Tibial nerve (tissue), 4 donors: Measurements from ENCODE around the gene CHAC2.

Experiments used
- CTCF ChIP-seq, 5 experiments: fragments of 200-600 bp in 3 of 5; fragments of 450-650 bp in 2 of 5; sonication (generic) in 3 of 5; IDR thresholded peaks; one replicate each; pipeline ENCODE4 v1.5.1; 2016 to 2019; ENCODE audit warnings: antibody characterized with exemption in 5 of 5, mild to moderate bottlenecking in 3 of 5, moderate library complexity in 2 of 5
- EP300 ChIP-seq, 2 donors: sonication (generic); formaldehyde crosslinking; IDR thresholded peaks; one replicate each; pipeline ENCODE4 v1.6.1; 2017; ENCODE audit warnings: antibody characterized with exemption in 2 of 2, mild to moderate bottlenecking in 1 of 2
- POLR2A ChIP-seq, 2 donors: fragments of 450-650 bp; IDR thresholded peaks; one replicate each; pipeline ENCODE4 v1.6.1; 2017; ENCODE audit warnings: antibody characterized with exemption in 2 of 2, mild to moderate bottlenecking in 2 of 2, moderate library complexity in 2 of 2

GRCh38 chr2:53744395-53745065 is 23.1 kb upstream of the CHAC2 start:
- TF ChIP-seq CTCF (IDR thresholded peaks at IDR 0.05) (no peak), POLR2A (IDR thresholded peaks at IDR 0.05) (no peak), EP300 (IDR thresholded peaks at IDR 0.05) (no peak)
